Mucosa of rectum (tissue), 2 donors: Measurements from ENCODE around the gene RPS6KA2.

ENCODE experiments used
- H3K27ac ChIP-seq, 2 donors: one replicate each; pipeline ENCODE4 v1.7.0; 2013; ENCODE audit warnings: inconsistent platforms in 2 of 2, low read depth in 2 of 2, low read length in 2 of 2
- H3K27me3 ChIP-seq, 2 donors: one replicate each; pipeline ENCODE4 v1.7.0; 2013; ENCODE audit warnings: low read length in 2 of 2; ENCODE audit not compliant: control insufficient read depth in 2 of 2, insufficient read depth in 2 of 2
- H3K36me3 ChIP-seq, 2 donors: one replicate each; pipeline ENCODE4 v1.7.0; 2013; ENCODE audit warnings: low read length in 2 of 2; ENCODE audit not compliant: control insufficient read depth in 2 of 2, insufficient read depth in 2 of 2
- H3K4me1 ChIP-seq, 2 donors: one replicate each; pipeline ENCODE4 v1.7.0; 2013; ENCODE audit warnings: low read length in 2 of 2, mild to moderate bottlenecking in 1 of 2; ENCODE audit not compliant: control insufficient read depth in 2 of 2, insufficient read depth in 2 of 2
- H3K4me3 ChIP-seq, 2 donors: one replicate each; pipeline ENCODE4 v1.7.0; 2013; ENCODE audit warnings: low read length in 2 of 2
- H3K9ac ChIP-seq, 2 donors: one replicate each; pipeline ENCODE4 v1.7.0; 2013; ENCODE audit warnings: low read length in 2 of 2, low read depth in 1 of 2, mild to moderate bottlenecking in 1 of 2
- H3K9me3 ChIP-seq, 2 donors: one replicate each; pipeline ENCODE4 v1.7.0; 2013; ENCODE audit warnings: low read length in 2 of 2; ENCODE audit not compliant: control insufficient read depth in 2 of 2
- donor health status: healthy.
- donor health status: Normal muscosa, but diverticular disease.

Gene RPS6KA2

GRCh38 chr6:166462461-166463135 is 164.5 kb downstream of the RPS6KA2 start:
- Histone ChIP-seq H3K36me3 (no peaks in the 10 kb centered on the region), H3K27me3 (no peaks in the 10 kb centered on the region), H3K9ac (no peak overlapping the region)

GRCh38 chr6:166461821-166462460 is 165.1 kb downstream of the RPS6KA2 start:
- H3K27ac ChIP-seq = no peak overlapping the region

More at GRCh38 chr6:166462461-166463135, 164.5 kb downstream of the RPS6KA2 start:
- no peak overlapping the region for H3K27ac ChIP-seq
- no peak overlapping the region for H3K4me3 ChIP-seq
- no peaks in the 10 kb centered on the region for H3K4me1 ChIP-seq
- H3K9me3 ChIP-seq = no peaks in the 10 kb centered on the region

GRCh38 chr6:166460473-166461437 is 166.3 kb downstream of the RPS6KA2 start:
- Histone ChIP-seq H3K9me3 (no peaks in the 10 kb centered on the region), H3K9ac (no peak overlapping the region), H3K27ac (no peak overlapping the region), H3K27me3 (no peaks in the 10 kb centered on the region), H3K36me3 (no peaks in the 10 kb centered on the region), H3K4me1 (no peaks in the 10 kb centered on the region), H3K4me3 (no peak overlapping the region)

More at GRCh38 chr6:166461821-166462460, 165.1 kb downstream of the RPS6KA2 start:
- no peaks in the 10 kb centered on the region for H3K36me3 ChIP-seq
- no peak overlapping the region for H3K4me3 ChIP-seq
- no peak overlapping the region for H3K9ac ChIP-seq
- no peaks in the 10 kb centered on the region for H3K4me1 ChIP-seq
- no peaks in the 10 kb centered on the region for H3K27me3 ChIP-seq
- H3K9me3 ChIP-seq = no peaks in the 10 kb centered on the region

- H3K4me3 ChIP-seq = no peak overlapping the region
- H3K36me3 ChIP-seq = no peaks in the 10 kb centered on the region
- H3K27me3 ChIP-seq = no peaks in the 10 kb centered on the region
- H3K27ac ChIP-seq = no peak overlapping the region
- no peaks in the 10 kb centered on the region for H3K4me1 ChIP-seq
- H3K9me3 ChIP-seq = no peaks in the 10 kb centered on the region
- H3K9ac ChIP-seq = no peak overlapping the region
These were observed 167.1 kb downstream of the RPS6KA2 start for GRCh38 chr6:166459906-166460305.

GRCh38 chr6:166459272-166459671 is 167.8 kb downstream of the RPS6KA2 start:
- no peak overlapping the region for H3K27ac ChIP-seq
- no peaks in the 10 kb centered on the region for H3K9me3 ChIP-seq
- no peaks in the 10 kb centered on the region for H3K36me3 ChIP-seq
- no peaks in the 10 kb centered on the region for H3K4me1 ChIP-seq
- no peak overlapping the region for H3K9ac ChIP-seq
- H3K27me3 ChIP-seq = no peaks in the 10 kb centered on the region
- no peak overlapping the region for H3K4me3 ChIP-seq

- Histone ChIP-seq H3K36me3 (no peaks in the 10 kb centered on the region), H3K27ac (no peak overlapping the region), H3K9ac (no peak overlapping the region)
These were observed 170.5 kb downstream of the RPS6KA2 start for GRCh38 chr6:166456395-166457156.

GRCh38 chr6:166454692-166455515 is 172.1 kb downstream of the RPS6KA2 start:
- Histone ChIP-seq H3K9ac (no peak overlapping the region), H3K9me3 (no peaks in the 10 kb centered on the region), H3K27ac (no peak overlapping the region), H3K36me3 (no peaks in the 10 kb centered on the region), H3K4me1 (no peaks in the 10 kb centered on the region), H3K4me3 (no peak overlapping the region), H3K27me3 (no peaks in the 10 kb centered on the region)

More at GRCh38 chr6:166456395-166457156, 170.5 kb downstream of the RPS6KA2 start:
- Histone ChIP-seq H3K4me3 (no peak overlapping the region), H3K4me1 (no peaks in the 10 kb centered on the region), H3K27me3 (no peaks in the 10 kb centered on the region), H3K9me3 (no peaks in the 10 kb centered on the region)

GRCh38 chr6:166453651-166454050 is 173.4 kb downstream of the RPS6KA2 start:
- Histone ChIP-seq H3K9ac (no peak overlapping the region), H3K9me3 (no peaks in the 10 kb centered on the region), H3K4me3 (no peak overlapping the region), H3K27ac (no peak overlapping the region), H3K4me1 (no peaks in the 10 kb centered on the region), H3K36me3 (no peaks in the 10 kb centered on the region), H3K27me3 (no peaks in the 10 kb centered on the region)
